ES-I3 (cell line): ENCODE measurements around the gene CD244.
"Not testable (repeated sequence)": the region's sequence is repeated elsewhere in the genome, so short reads cannot be mapped to it uniquely, and the experiment has no call there.

Source experiments
- H3K36me3 ChIP-seq: 2 replicates; pipeline ENCODE4 v1.6.1; 2013; ENCODE audit warnings: mild to moderate bottlenecking, low read length, control low read depth, moderate library complexity; ENCODE audit not compliant: insufficient read depth
- H3K4me1 ChIP-seq: 2 replicates; pipeline ENCODE4 v1.6.1; 2013; ENCODE audit warnings: mild to moderate bottlenecking, control low read depth, low read length; ENCODE audit not compliant: insufficient read depth
- H3K9ac ChIP-seq: 2 replicates; pipeline ENCODE4 v1.6.1; 2013; ENCODE audit warnings: low read depth, mild to moderate bottlenecking, low read length, moderate library complexity
- H3K9me3 ChIP-seq: 2 replicates; pipeline ENCODE4 v1.6.1; 2013; ENCODE audit warnings: mild to moderate bottlenecking, low read length, moderate library complexity; ENCODE audit not compliant: control insufficient read depth, insufficient read depth

The CD244 gene

DNA sequence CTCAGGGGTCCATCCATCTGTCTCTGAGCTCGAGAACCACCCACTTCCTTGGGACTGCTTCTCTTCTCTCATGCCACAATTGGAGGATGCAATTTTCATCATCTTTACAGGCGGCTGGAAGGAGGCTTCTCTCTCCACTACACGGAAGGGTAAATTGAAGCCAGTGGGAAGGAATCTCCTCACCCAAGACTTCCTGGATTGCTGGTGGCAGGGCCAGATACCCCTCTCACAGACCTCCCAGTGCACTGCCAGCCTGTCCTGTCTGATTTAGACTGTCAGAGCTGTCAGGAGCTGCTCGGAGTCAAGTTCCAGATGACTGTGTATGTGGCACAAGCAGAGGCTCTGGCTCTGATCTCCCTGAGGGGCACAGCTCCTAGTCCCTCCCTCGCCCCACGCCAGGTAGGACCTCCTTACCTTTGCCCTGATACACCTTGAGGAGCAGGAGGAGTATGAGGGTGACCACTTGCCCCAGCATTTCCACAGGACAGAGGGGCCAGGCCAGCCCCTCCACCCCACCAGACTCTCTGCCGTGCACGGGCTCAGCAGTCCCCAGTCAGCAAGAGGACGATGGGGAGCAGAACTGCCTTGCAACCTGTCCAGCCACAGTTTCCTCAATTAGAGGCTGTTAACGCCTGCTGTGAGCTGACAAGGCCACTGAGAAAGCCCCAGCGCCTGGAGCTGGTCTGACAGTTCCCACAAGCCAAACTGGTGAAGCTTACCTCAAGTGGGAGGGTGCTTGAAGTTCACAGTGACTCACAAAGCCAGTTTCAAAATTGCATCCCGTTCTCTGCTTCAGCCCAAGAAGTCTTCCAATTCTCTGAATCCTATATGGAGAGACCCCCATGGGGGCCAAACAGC lies at the start of gene CD244:
TSS of gene CD244 (minus strand) at position 685 of the 858 bp plus-strand sequence. CDS start at position 475, 210 bp downstream.
- Histone ChIP-seq H3K4me1 (no peaks in the 10 kb centered on the region), H3K9me3 (no peaks in the 10 kb centered on the region), H3K36me3 (no peaks in the 10 kb centered on the region), H3K9ac (no peak within 1 kb of the TSS)

DNA sequence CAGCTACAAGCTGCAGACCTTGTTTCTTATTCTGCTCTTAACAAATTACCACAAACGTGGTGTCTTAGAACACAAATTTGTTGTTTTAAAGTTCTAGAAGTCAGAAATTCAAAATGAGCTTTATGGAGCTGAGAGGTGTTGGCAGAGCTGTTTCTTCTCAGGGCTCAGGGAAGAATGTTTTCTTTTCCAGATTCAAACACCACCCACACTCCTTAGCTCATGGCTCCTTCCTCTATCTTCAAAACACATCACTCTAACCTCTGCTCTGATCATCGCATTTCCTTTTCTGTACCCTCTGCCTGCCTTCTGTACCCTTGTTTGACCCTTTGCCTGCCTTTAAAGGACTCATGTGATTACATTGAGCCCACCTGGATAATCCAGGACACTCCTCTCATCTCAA lies 49.2 kb upstream of the CD244 start:
- no peak overlapping the region for H3K9ac ChIP-seq
- H3K36me3 ChIP-seq, result no peaks in the 10 kb centered on the region
- H3K9me3 ChIP-seq, result no peaks in the 10 kb centered on the region; the same call in 1 of the 2 replicates
- peaks cover 10% of the 10 kb centered on the region for H3K4me1 ChIP-seq

- no peak overlapping the region for H3K9ac ChIP-seq
- H3K36me3 ChIP-seq, result no peaks in the 10 kb centered on the region
- no peaks in the 10 kb centered on the region; the same call in 1 of the 2 replicates for H3K9me3 ChIP-seq
- H3K4me1 ChIP-seq, result peaks cover 10% of the 10 kb centered on the region
Measured at GRCh38 chr1:160911441-160911840, 48.8 kb upstream of the CD244 start.

DNA sequence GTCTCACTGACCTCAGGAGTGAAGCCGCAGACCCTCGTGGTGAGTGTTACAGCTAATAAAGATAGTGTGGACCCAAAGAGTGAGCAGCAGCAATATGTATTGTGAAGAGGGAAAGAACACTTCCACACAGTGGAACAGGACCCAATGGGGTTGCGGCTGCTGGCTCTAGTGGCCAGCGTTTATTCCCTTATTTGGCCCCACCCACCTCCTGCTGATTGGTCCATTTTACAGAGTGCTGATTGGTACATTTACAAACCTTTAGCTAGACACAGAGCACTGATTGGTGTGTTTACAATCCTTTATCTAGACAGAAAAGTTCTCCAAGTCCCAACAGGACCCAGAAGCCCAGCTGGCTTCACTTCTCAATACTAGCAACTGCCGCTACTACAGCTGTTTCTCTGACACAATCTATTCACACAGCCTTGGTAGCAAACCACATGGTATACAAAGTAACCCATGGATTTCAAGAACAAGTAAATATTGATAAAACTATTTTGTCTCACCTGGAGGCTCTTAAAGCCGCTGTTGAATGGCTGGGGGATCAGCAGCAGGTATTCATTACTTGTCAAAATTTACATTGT lies 47.6 kb upstream of the CD244 start:
- H3K36me3 ChIP-seq, result no peaks in the 10 kb centered on the region
- no peak overlapping the region for H3K9ac ChIP-seq
- H3K4me1 ChIP-seq, result peaks cover 13% of the 10 kb centered on the region
- H3K9me3 ChIP-seq, result no peaks in the 10 kb centered on the region; the same call in 1 of the 2 replicates

DNA sequence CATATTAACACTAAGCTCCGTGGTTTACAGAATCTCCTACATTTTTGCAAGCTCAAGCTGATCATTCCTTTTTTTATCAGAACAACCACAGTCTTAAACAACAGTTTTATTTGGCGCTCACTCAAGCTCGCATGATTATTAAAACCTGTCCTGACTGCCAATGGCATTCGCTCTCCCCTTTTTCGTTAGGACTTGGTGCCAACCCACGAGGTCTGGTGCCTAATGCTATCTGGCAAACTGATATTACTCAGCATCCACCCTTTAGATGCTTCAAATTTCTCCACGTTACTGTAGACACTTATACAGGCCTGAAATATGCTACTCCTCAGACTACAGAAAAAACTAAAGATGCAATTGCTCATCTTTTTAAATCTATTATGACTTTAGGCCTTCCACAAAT lies 45.3 kb upstream of the CD244 start:
- H3K9ac ChIP-seq, result no peak overlapping the region
- no peaks in the 10 kb centered on the region; the same call in 1 of the 2 replicates for H3K9me3 ChIP-seq
- H3K4me1 ChIP-seq, result peaks cover 3% of the 10 kb centered on the region; the same call in 1 of the 2 replicates
- no peaks in the 10 kb centered on the region for H3K36me3 ChIP-seq

DNA sequence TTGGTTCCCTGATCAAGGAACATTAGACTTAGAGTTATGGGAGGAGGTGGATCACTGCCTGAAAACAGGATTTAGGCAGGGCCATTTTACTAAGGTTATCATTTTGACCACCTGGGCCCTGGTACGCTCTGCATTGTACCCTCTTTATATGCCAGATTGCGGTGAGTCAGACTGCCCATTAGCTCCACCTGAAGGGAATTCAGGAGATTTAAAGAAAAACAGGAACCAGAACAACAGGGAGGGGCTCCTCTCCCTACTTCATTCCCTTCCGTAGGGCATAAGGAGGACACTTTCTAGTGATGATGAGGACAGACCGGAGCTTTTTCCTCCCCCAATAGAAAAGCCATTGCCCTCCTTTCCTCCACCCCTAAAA lies 42.9 kb upstream of the CD244 start:
- Histone ChIP-seq H3K9me3 (no peaks in the 10 kb centered on the region; the same call in 1 of the 2 replicates), H3K4me1 (peaks cover 3% of the 10 kb centered on the region; the same call in 1 of the 2 replicates), H3K9ac (no peak overlapping the region), H3K36me3 (no peaks in the 10 kb centered on the region)

DNA sequence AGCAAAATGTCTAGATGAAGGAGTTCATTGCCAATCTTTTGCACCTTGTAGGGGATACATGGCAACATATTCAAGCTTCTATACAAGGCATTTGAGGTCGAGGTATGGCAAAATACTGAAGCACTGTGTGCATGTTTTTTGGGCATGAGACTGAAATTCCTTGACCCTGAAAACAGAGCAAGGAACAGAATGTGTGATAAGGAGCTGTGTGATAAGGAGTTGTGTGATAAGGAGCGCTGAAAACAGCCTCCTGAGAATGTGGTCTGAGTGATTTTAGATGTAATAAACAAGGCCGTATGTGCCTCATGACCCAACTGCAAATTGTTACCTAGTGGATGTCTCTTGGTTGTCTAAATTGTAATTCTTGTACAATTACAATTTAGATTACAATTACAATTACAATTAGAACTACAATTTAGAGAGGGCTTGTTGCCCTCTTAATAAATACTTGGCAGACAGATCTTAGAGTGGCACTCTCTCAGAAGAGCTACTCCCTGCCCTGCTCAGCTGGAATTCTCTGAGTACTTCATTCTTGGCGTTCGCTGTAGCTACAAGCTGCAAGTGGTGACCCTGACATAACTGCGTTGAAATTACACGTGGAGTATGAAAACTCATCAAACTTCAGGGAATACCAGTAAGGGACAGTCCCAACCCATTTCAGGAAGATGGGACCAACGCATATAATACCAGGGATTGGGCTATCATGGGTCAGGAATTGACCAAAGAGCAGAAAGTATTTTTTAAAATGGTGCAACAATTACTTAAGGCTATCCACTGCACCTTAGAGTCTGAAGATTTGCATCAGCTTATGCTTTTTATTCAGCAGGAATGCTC lies 42.3 kb upstream of the CD244 start:
- Histone ChIP-seq H3K36me3 (no peaks in the 10 kb centered on the region), H3K9ac (no peak overlapping the region), H3K4me1 (peaks cover 3% of the 10 kb centered on the region; the same call in 1 of the 2 replicates), H3K9me3 (no peaks in the 10 kb centered on the region; the same call in 1 of the 2 replicates)

- H3K4me1 ChIP-seq, H3K9ac ChIP-seq, H3K9me3 ChIP-seq, H3K36me3 ChIP-seq: not testable (repeated sequence)
Measured at GRCh38 chr1:160902251-160902650, 39.6 kb upstream of the CD244 start.

- no peak overlapping the region for H3K9ac ChIP-seq
- H3K4me1 ChIP-seq, result peaks cover 3% of the 10 kb centered on the region; the same call in 1 of the 2 replicates
- H3K36me3 ChIP-seq, result no peaks in the 10 kb centered on the region
- no peaks in the 10 kb centered on the region for H3K9me3 ChIP-seq
Measured at GRCh38 chr1:160901768-160902167, 39.1 kb upstream of the CD244 start.

DNA sequence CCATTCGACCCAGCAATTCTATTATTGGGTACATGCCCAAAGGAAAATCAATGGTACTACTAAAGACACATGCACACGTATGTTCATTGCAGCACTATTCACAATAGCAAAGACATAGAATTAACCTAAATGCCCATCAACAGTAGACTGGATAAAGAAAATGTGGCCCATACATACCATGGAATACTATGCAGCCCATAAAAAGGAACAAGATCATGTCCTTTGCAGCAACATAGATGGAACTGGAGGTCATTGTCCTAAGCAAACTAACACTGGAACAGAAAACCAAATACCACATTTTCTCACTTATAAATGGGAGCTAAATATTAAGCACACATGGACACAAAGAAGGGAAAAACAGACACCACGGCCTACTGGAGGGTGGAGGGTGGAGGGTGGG lies 38.0 kb upstream of the CD244 start:
- not testable (repeated sequence) for H3K9ac ChIP-seq, H3K36me3 ChIP-seq, H3K4me1 ChIP-seq, H3K9me3 ChIP-seq

DNA sequence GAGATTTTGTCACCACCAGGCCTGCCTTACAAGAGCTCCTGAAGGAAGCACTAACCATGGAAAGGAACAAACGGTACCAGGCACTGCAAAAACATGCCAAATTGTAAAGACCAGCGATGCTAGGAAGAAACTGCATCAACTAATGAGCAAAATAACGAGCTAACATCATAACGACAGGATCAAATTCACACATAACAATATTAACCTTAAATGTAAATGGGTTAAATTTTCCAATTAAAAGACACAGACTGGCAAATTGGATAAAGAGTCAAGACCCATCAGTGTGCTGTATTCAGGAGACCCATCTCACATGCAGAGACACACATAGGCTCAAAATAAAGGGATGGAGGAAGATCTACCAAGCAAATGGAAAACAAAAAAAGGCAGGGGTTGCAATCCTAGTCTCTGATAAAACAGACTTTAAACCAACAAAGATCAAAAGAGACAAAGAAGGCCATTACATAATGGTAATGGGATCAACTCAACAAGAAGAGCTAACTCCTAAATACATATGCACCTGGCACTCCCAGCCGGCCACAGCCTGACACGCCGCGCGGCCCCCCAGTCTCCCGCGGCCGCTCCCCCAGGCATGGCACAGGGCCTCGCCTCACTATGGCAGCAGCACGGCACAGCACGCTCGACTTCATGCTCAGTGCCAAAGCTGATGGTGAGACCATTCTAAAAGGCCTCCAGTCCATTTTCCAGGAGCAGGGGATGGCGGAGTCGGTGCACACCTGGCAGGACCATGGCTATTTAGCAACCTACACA lies 31.9 kb upstream of the CD244 start:
- H3K36me3 ChIP-seq, H3K9ac ChIP-seq, H3K9me3 ChIP-seq, H3K4me1 ChIP-seq: not testable (repeated sequence)

- no peaks in the 10 kb centered on the region for H3K36me3 ChIP-seq
- no peaks in the 10 kb centered on the region for H3K9me3 ChIP-seq
- H3K4me1 ChIP-seq, result no peaks in the 10 kb centered on the region
- H3K9ac ChIP-seq, result no peak overlapping the region
Measured at GRCh38 chr1:160891474-160891873, 28.8 kb upstream of the CD244 start.

DNA sequence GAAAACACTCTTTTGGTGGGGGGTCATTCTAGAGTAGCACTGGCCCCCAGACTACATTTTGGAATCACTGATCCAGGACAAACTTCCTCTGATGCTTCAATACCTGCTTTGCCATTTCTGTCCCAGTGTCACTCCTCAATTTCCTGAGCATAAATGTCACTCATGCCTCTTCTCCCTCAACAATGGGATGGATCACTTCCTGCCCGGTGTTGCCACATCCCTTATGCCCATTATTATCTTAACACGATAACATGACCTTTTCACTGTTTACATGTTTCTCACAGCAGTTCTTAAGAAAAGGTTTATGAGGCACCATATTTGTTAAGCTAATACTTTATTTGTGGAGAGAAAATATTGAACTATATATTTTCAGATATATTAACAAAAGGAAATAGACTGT lies 26.2 kb upstream of the CD244 start:
- Histone ChIP-seq H3K36me3 (no peaks in the 10 kb centered on the region), H3K9me3 (no peaks in the 10 kb centered on the region), H3K4me1 (no peaks in the 10 kb centered on the region), H3K9ac (no peak overlapping the region)

DNA sequence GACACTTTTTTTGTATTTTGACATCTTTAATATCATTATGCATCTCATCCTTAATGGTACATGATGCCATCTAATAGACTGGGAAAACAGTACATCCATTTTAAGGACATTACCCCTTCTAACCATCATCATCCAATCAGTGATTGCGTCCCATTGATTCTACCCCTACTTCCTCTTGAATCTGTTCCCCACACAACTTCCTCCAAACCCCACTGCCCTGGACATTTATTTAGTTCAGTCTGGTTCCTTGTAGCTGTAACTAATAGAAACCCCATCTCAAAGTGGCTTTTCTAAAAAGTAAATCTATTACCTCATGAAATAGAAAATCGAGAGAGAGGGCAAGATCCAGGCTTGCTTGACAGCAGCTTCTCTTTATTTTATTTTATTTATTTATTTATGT lies 24.4 kb upstream of the CD244 start:
- no peaks in the 10 kb centered on the region for H3K9me3 ChIP-seq
- no peaks in the 10 kb centered on the region for H3K36me3 ChIP-seq
- H3K4me1 ChIP-seq, result no peaks in the 10 kb centered on the region

More for the DNA sequence above, 24.4 kb upstream of the CD244 start:
- no peak overlapping the region for H3K9ac ChIP-seq
